NCI-H2081 (cell line): Measurements from ENCODE around the gene KRTAP12-1.

Experiments used
- DNase-seq, 2 experiments: peaks; one replicate each; lab custom pipeline; 2025; lab: John Stamatoyannopoulos, UW

Gene KRTAP12-1

GRCh38 chr21:44711327-44712202, 29.6 kb upstream of the KRTAP12-1 start, which contains the start of gene TSPEAR:
TSPEAR (minus strand) TSS chr21:44711572; CDS start chr21:44711514, 58 bp downstream.
- peak; percentile 36 to 72 for DNase-seq

- peak; percentile 80 to 90 for DNase-seq
These were observed 28.9 kb upstream of the KRTAP12-1 start for GRCh38 chr21:44710756-44711326.

GRCh38 chr21:44710294-44710665, 28.3 kb upstream of the KRTAP12-1 start:
- peak in 1 of 2 experiments; percentile 49 for DNase-seq

GRCh38 chr21:44709426-44710293, 27.7 kb upstream of the KRTAP12-1 start:
- DNase-seq, result peak; percentile 64 to 86

GRCh38 chr21:44708866-44709425, 27.0 kb upstream of the KRTAP12-1 start:
- DNase-seq, result no peak

GRCh38 chr21:44708213-44708865, 26.4 kb upstream of the KRTAP12-1 start:
- no peak for DNase-seq

- DNase-seq, result no peak
These were observed 25.0 kb upstream of the KRTAP12-1 start for GRCh38 chr21:44706706-44707581.

- DNase-seq, result no peak
These were observed 24.2 kb upstream of the KRTAP12-1 start for GRCh38 chr21:44706026-44706705.

- DNase-seq, result no peak
These were observed 22.7 kb upstream of the KRTAP12-1 start for GRCh38 chr21:44704636-44705001.

- no peak for DNase-seq
These were observed 22.0 kb upstream of the KRTAP12-1 start for GRCh38 chr21:44703731-44704635.

GRCh38 chr21:44702973-44703730, 21.2 kb upstream of the KRTAP12-1 start:
- DNase-seq, result peak; percentile 31 to 79

- DNase-seq, result peak in 1 of 2 experiments; percentile 56
These were observed 20.4 kb upstream of the KRTAP12-1 start for GRCh38 chr21:44702111-44702972.

GRCh38 chr21:44701541-44701940, 19.6 kb upstream of the KRTAP12-1 start:
- DNase-seq, result no peak

GRCh38 chr21:44701023-44701400, 19.0 kb upstream of the KRTAP12-1 start:
- DNase-seq, result no peak

- DNase-seq, result no peak
These were observed 18.4 kb upstream of the KRTAP12-1 start for GRCh38 chr21:44700101-44701022.

GRCh38 chr21:44699502-44700001, 17.6 kb upstream of the KRTAP12-1 start:
- DNase-seq, result no peak
